Neuronal stem cell (in vitro differentiated cells): ENCODE measurements around the gene AMN.

ENCODE experiments used
- DNase-seq: peaks from one replicate; pipeline ENCODE4 v3.0.0-alpha.2; 2013; ENCODE audit warnings: low spot score
- H2AFZ ChIP-seq: one replicate; pipeline ENCODE4 v1.6.1; 2013; ENCODE audit warnings: mild to moderate bottlenecking, low read length, inconsistent platforms
- H2AK5ac ChIP-seq: 2 replicates; pipeline ENCODE4 v1.6.1; 2013; ENCODE audit warnings: low read depth, mild to moderate bottlenecking, inconsistent platforms, low read length, moderate library complexity, mixed read lengths
- H2BK120ac ChIP-seq: 2 replicates; pipeline ENCODE4 v1.6.1; 2013; ENCODE audit warnings: low read depth, mild to moderate bottlenecking, inconsistent platforms, low read length, moderate library complexity, mixed read lengths
- H2BK12ac ChIP-seq: one replicate; pipeline ENCODE4 v1.6.1; 2013; ENCODE audit warnings: low read length, inconsistent platforms
- H2BK15ac ChIP-seq: 2 replicates; pipeline ENCODE4 v1.6.1; 2013; ENCODE audit warnings: mild to moderate bottlenecking, low read length, inconsistent platforms, mixed read lengths
- H2BK5ac ChIP-seq: one replicate; pipeline ENCODE4 v1.6.1; 2013; ENCODE audit warnings: inconsistent platforms, mild to moderate bottlenecking, low read length, moderate library complexity
- H3K14ac ChIP-seq: one replicate; pipeline ENCODE4 v1.6.1; 2013; ENCODE audit warnings: low read length, inconsistent platforms
- H3K18ac ChIP-seq: 2 replicates; pipeline ENCODE4 v1.6.1; 2013; ENCODE audit warnings: low read length, inconsistent platforms
- H3K23ac ChIP-seq: 2 replicates; pipeline ENCODE4 v1.6.1; 2013; ENCODE audit warnings: low read depth, mild to moderate bottlenecking, mixed read lengths, low read length, inconsistent platforms; ENCODE audit not compliant: poor library complexity
- H3K27ac ChIP-seq: replicated peaks from 3 replicates; pipeline ENCODE4 v1.5.1; 2013; ENCODE audit warnings: low read length, inconsistent platforms
- H3K27me3 ChIP-seq, 3 experiments: 2 replicates each; pipeline ENCODE4 v1.6.1; 2013; ENCODE audit warnings: low read length in 3 of 3, mild to moderate bottlenecking in 2 of 3, inconsistent platforms in 1 of 3, low read depth in 1 of 3, mixed read lengths in 1 of 3, moderate library complexity in 1 of 3; ENCODE audit not compliant: control insufficient read depth in 3 of 3, insufficient read depth in 3 of 3
- H3K36me3 ChIP-seq, 2 donors: replicated peaks in 1 of 2; 2 replicates each; pipeline ENCODE4 v1.6.1; 2013; ENCODE audit warnings: low read length in 2 of 2; ENCODE audit not compliant: control insufficient read depth in 2 of 2, insufficient read depth in 2 of 2
- H3K4ac ChIP-seq: 2 replicates; pipeline ENCODE4 v1.6.1; 2013; ENCODE audit warnings: inconsistent platforms, mild to moderate bottlenecking, low read length, moderate library complexity
- H3K4me1 ChIP-seq, 2 donors: 1 replicate in 1 of 2; 2 replicates in 1 of 2; pipeline ENCODE4 v1.6.1; 2013; ENCODE audit warnings: low read length in 2 of 2, low read depth in 1 of 2; ENCODE audit not compliant: control insufficient read depth in 2 of 2, insufficient read depth in 1 of 2
- H3K4me2 ChIP-seq: one replicate; pipeline ENCODE4 v1.6.1; 2013; ENCODE audit warnings: mild to moderate bottlenecking, low read length, inconsistent platforms; ENCODE audit not compliant: insufficient read depth, poor library complexity, severe bottlenecking
- H3K4me3 ChIP-seq, 2 donors: 2 replicates each; pipeline ENCODE4 v1.5.1; 2013; ENCODE audit warnings: low read length in 2 of 2, mild to moderate bottlenecking in 2 of 2, inconsistent platforms in 1 of 2, moderate library complexity in 1 of 2
- H3K79me1 ChIP-seq: one replicate; pipeline ENCODE4 v1.6.1; 2013; ENCODE audit warnings: low read depth, mild to moderate bottlenecking, inconsistent platforms, low read length, moderate library complexity
- H3K9ac ChIP-seq: one replicate; pipeline ENCODE4 v1.6.1; 2013; ENCODE audit warnings: mild to moderate bottlenecking, low read depth, low read length, inconsistent platforms; ENCODE audit not compliant: poor library complexity
- H3K9me3 ChIP-seq, 2 donors: replicated peaks in 1 of 2; 2 replicates each; pipeline versions ENCODE3 to v1.6.1; 2013; ENCODE audit warnings: low read length in 2 of 2, mild to moderate bottlenecking in 2 of 2, inconsistent platforms in 1 of 2, low read depth in 1 of 2, mixed read lengths in 1 of 2, moderate library complexity in 1 of 2; ENCODE audit not compliant: control insufficient read depth in 2 of 2, insufficient read depth in 1 of 2
- H4K8ac ChIP-seq: one replicate; pipeline ENCODE4 v1.6.1; 2013; ENCODE audit warnings: low read depth, mild to moderate bottlenecking, inconsistent platforms, low read length, moderate library complexity
- H4K91ac ChIP-seq: one replicate; pipeline ENCODE4 v1.6.1; 2013; ENCODE audit warnings: low read length, low read depth, mild to moderate bottlenecking, inconsistent platforms; ENCODE audit not compliant: poor library complexity
- WGBS, 2 donors: extraction: QIAGEN DNeasy Blood & Tissue Kit; methylation state at CpG; one replicate each; pipeline ENCODE4 v1.1.7; 2013; ENCODE audit warnings: missing lambda C conversion rate in 2 of 2, mixed read lengths in 1 of 2; ENCODE audit not compliant: insufficient read length in 2 of 2, insufficient replicate concordance in 1 of 2; ENCODE audit errors: extremely low coverage in 2 of 2; 5-methylcytosine and 5-hydroxymethylcytosine counted together

Gene AMN

DNA sequence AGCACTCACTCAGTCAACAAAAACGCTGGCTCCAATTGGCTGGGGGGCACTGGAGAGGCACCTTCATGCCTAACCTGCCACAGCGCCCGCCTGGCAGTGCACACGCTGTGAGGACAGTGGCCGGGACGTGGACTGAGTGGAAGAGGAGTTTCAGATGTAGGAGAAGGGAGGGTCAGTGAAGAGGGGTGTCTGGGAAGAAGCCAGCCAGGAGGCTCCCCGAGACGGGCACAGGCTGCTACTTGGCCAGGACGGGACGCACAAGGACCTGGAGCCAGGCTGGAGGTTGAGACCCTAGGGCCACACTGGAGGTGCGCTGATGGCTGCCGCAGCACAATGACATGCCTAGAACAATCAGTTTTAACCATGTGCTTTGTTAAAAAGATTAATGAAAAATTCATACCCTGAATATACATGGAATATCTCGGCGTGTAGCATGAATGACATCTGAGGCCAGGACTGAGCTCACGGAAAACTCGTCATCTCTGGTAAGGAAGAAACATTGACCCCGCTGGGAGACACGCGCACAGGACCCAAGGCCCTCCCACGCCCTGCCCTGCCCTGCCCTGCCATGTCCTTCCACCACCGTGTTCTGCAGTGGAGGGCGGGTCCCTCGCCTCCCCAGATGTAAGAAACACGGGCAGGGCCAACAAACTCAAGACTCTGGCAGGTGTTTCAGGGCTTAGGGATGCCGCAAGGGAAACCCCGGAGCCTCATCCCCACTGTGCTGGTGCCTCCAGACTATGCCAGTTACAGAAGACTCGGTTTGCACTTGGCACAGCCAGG lies 25.0 kb downstream of the AMN start:
- no peak overlapping the region for H3K9ac ChIP-seq
- no peak overlapping the region for H3K4me3 ChIP-seq
- no peak overlapping the region for H3K4me2 ChIP-seq
- no peak overlapping the region for H4K91ac ChIP-seq
- no peak overlapping the region for H4K8ac ChIP-seq
- no peak overlapping the region for H3K18ac ChIP-seq
- H3K79me1 ChIP-seq = peaks cover 3% of the 10 kb centered on the region
- H2BK15ac ChIP-seq = no peak overlapping the region
- H2AFZ ChIP-seq = no peak overlapping the region
- no peak overlapping the region for H3K14ac ChIP-seq
- H3K9me3 ChIP-seq = no peaks in the 10 kb centered on the region
- DNase-seq = no peak
- no peak overlapping the region for H2AK5ac ChIP-seq
- H3K36me3 ChIP-seq = peaks cover 61 to 91% of the 10 kb centered on the region in 2 donors
- no peaks in the 10 kb centered on the region for H3K27me3 ChIP-seq
- H2BK5ac ChIP-seq = no peak overlapping the region
- peak overlapping the region; percentile 31 for H3K23ac ChIP-seq
- no peak overlapping the region for H2BK12ac ChIP-seq
- no peak overlapping the region for H3K4ac ChIP-seq
- H2BK120ac ChIP-seq = no peak overlapping the region
- peaks cover 0 to 3% of the 10 kb centered on the region in 2 donors for H3K4me1 ChIP-seq
- H3K27ac ChIP-seq = no peak overlapping the region
- WGBS, 2 donors = no CpG with 5 or more reads among the region's 27 CpGs

- peaks cover 61 to 93% of the 10 kb centered on the region in 2 donors for H3K36me3 ChIP-seq
- no peak overlapping the region for H2BK12ac ChIP-seq
- H3K4me1 ChIP-seq = peaks cover 0 to 3% of the 10 kb centered on the region in 2 donors
- no peaks in the 10 kb centered on the region for H3K27me3 ChIP-seq
- no peak overlapping the region for H2BK5ac ChIP-seq
- peak overlapping the region; percentile 48 for H3K18ac ChIP-seq
- H3K4me2 ChIP-seq = no peak overlapping the region
- no peak overlapping the region for H2AK5ac ChIP-seq
- no peak overlapping the region for H3K27ac ChIP-seq
- no peak overlapping the region for H2AFZ ChIP-seq
- H3K9ac ChIP-seq = no peak overlapping the region
- no peak overlapping the region for H4K91ac ChIP-seq
- H2BK120ac ChIP-seq = no peak overlapping the region
- no peak for DNase-seq
- no peak overlapping the region for H3K14ac ChIP-seq
- H3K4me3 ChIP-seq = no peak overlapping the region
- no peak overlapping the region for H3K23ac ChIP-seq
- no peak overlapping the region for H3K4ac ChIP-seq
- H3K79me1 ChIP-seq = peaks cover 3% of the 10 kb centered on the region
- H2BK15ac ChIP-seq = no peak overlapping the region
- no peaks in the 10 kb centered on the region for H3K9me3 ChIP-seq
- no CpG with 5 or more reads among the region's 9 CpGs for WGBS, 2 donors
- no peak overlapping the region for H4K8ac ChIP-seq
Measured at GRCh38 chr14:102948698-102949061, 26.2 kb downstream of the AMN start.

GRCh38 chr14:102949062-102949800 lies 26.8 kb downstream of the AMN start:
- H3K9ac ChIP-seq = no peak overlapping the region
- no peak overlapping the region for H2BK15ac ChIP-seq
- no peaks in the 10 kb centered on the region for H3K27me3 ChIP-seq
- no peak overlapping the region for H2BK120ac ChIP-seq
- H3K79me1 ChIP-seq = peaks cover 3% of the 10 kb centered on the region
- H3K18ac ChIP-seq = peak overlapping the region; percentile 48
- H3K36me3 ChIP-seq = peaks cover 58 to 93% of the 10 kb centered on the region in 2 donors
- H3K23ac ChIP-seq = no peak overlapping the region
- no CpG with 5 or more reads among the region's 28 CpGs for WGBS, 2 donors
- no peak overlapping the region for H3K4me3 ChIP-seq
- no peak overlapping the region for H2AK5ac ChIP-seq
- no peak overlapping the region for H3K4me2 ChIP-seq
- H2AFZ ChIP-seq = no peak overlapping the region
- H3K4ac ChIP-seq = no peak overlapping the region
- H2BK12ac ChIP-seq = no peak overlapping the region
- peak overlapping the region; percentile 39 for H2BK5ac ChIP-seq
- no peak overlapping the region for H4K91ac ChIP-seq
- DNase-seq = no peak
- no peak overlapping the region for H3K14ac ChIP-seq
- H3K9me3 ChIP-seq = no peaks in the 10 kb centered on the region
- peaks cover 0 to 3% of the 10 kb centered on the region in 2 donors for H3K4me1 ChIP-seq
- H4K8ac ChIP-seq = no peak overlapping the region
- no peak overlapping the region for H3K27ac ChIP-seq

GRCh38 chr14:102949801-102950451 lies 27.5 kb downstream of the AMN start:
- Histone ChIP-seq H2BK12ac (peak overlapping the region; percentile 73), H3K18ac (peak overlapping the region; percentile 28), H3K4me3 (no peak overlapping the region), H3K9me3 (no peaks in the 10 kb centered on the region), H3K4ac (no peak overlapping the region), H2BK120ac (no peak overlapping the region), H2BK15ac (no peak overlapping the region), H3K4me2 (no peak overlapping the region), H4K8ac (peak overlapping the region; percentile 65), H3K23ac (peak overlapping the region; percentile 80), H4K91ac (peak overlapping the region; percentile 72), H3K14ac (peak overlapping the region; percentile 94), H3K27ac (no peak overlapping the region), H3K36me3 (peaks cover 59 to 93% of the 10 kb centered on the region in 2 donors), H2BK5ac (peak overlapping the region; percentile 39), H3K79me1 (peaks cover 3% of the 10 kb centered on the region), H3K4me1 (peaks cover 0 to 3% of the 10 kb centered on the region in 2 donors), H2AFZ (no peak overlapping the region), H3K9ac (peak overlapping the region; percentile 44), H2AK5ac (no peak overlapping the region), H3K27me3 (no peaks in the 10 kb centered on the region)
- no CpG with 5 or more reads among the region's 23 CpGs for WGBS, 2 donors
- DNase-seq = no peak
